Activated T-cell treated with anti-CD3 and anti-CD28 coated beads for 24 hours (primary cell): Measurements from ENCODE around the gene NCAPD2.
A peak's percentile ranks its signal among the peaks of the same experiment; 100 is the strongest.

ENCODE experiments used
- DNase-seq: peaks from one replicate; pipeline ENCODE4 v3.0.0-alpha.2; 2020; ENCODE audit warnings: low read depth

NCAPD2 gene

DNA sequence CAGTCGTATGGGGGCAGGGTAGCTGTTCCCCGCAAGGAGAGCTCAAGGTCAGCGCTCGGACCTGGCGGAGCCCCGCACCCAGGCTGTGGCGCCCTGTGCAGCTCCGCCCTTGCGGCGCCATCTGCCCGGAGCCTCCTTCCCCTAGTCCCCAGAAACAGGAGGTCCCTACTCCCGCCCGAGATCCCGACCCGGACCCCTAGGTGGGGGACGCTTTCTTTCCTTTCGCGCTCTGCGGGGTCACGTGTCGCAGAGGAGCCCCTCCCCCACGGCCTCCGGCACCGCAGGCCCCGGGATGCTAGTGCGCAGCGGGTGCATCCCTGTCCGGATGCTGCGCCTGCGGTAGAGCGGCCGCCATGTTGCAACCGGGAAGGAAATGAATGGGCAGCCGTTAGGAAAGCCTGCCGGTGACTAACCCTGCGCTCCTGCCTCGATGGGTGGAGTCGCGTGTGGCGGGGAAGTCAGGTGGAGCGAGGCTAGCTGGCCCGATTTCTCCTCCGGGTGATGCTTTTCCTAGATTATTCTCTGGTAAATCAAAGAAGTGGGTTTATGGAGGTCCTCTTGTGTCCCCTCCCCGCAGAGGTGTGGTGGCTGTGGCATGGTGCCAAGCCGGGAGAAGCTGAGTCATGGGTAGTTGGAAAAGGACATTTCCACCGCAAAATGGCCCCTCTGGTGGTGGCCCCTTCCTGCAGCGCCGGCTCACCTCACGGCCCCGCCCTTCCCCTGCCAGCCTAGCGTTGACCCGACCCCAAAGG lies 41.2 kb downstream of the NCAPD2 start:
- DNase-seq, result peak; percentile 66

GRCh38 chr12:6535697-6535946 lies 41.7 kb downstream of the NCAPD2 start:
- DNase-seq, result no peak

DNA sequence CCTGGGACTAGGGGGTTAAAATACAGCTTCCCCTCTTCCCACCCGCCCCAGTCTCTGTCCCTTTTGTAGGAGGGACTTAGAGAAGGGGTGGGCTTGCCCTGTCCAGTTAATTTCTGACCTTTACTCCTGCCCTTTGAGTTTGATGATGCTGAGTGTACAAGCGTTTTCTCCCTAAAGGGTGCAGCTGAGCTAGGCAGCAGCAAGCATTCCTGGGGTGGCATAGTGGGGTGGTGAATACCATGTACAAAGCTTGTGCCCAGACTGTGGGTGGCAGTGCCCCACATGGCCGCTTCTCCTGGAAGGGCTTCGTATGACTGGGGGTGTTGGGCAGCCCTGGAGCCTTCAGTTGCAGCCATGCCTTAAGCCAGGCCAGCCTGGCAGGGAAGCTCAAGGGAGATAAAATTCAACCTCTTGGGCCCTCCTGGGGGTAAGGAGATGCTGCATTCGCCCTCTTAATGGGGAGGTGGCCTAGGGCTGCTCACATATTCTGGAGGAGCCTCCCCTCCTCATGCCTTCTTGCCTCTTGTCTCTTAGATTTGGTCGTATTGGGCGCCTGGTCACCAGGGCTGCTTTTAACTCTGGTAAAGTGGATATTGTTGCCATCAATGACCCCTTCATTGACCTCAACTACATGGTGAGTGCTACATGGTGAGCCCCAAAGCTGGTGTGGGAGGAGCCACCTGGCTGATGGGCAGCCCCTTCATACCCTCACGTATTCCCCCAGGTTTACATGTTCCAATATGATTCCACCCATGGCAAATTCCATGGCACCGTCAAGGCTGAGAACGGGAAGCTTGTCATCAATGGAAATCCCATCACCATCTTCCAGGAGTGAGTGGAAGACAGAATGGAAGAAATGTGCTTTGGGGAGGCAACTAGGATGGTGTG lies 42.3 kb downstream of the NCAPD2 start:
- DNase-seq, result peak; percentile 11

GRCh38 chr12:6536894-6537579 lies 43.1 kb downstream of the NCAPD2 start:
- DNase-seq, result peak; percentile 13

DNA sequence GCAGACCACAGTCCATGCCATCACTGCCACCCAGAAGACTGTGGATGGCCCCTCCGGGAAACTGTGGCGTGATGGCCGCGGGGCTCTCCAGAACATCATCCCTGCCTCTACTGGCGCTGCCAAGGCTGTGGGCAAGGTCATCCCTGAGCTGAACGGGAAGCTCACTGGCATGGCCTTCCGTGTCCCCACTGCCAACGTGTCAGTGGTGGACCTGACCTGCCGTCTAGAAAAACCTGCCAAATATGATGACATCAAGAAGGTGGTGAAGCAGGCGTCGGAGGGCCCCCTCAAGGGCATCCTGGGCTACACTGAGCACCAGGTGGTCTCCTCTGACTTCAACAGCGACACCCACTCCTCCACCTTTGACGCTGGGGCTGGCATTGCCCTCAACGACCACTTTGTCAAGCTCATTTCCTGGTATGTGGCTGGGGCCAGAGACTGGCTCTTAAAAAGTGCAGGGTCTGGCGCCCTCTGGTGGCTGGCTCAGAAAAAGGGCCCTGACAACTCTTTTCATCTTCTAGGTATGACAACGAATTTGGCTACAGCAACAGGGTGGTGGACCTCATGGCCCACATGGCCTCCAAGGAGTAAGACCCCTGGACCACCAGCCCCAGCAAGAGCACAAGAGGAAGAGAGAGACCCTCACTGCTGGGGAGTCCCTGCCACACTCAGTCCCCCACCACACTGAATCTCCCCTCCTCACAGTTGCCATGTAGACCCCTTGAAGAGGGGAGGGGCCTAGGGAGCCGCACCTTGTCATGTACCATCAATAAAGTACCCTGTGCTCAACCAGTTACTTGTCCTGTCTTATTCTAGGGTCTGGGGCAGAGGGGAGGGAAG lies 43.9 kb downstream of the NCAPD2 start:
- peak; percentile 69 for DNase-seq

GRCh38 chr12:6538420-6539313 lies 44.8 kb downstream of the NCAPD2 start:
- peak; percentile 20 for DNase-seq

GRCh38 chr12:6539314-6539682 lies 45.4 kb downstream of the NCAPD2 start:
- DNase-seq, result peak; percentile 23

GRCh38 chr12:6539707-6540134 lies 45.8 kb downstream of the NCAPD2 start:
- no peak for DNase-seq

DNA sequence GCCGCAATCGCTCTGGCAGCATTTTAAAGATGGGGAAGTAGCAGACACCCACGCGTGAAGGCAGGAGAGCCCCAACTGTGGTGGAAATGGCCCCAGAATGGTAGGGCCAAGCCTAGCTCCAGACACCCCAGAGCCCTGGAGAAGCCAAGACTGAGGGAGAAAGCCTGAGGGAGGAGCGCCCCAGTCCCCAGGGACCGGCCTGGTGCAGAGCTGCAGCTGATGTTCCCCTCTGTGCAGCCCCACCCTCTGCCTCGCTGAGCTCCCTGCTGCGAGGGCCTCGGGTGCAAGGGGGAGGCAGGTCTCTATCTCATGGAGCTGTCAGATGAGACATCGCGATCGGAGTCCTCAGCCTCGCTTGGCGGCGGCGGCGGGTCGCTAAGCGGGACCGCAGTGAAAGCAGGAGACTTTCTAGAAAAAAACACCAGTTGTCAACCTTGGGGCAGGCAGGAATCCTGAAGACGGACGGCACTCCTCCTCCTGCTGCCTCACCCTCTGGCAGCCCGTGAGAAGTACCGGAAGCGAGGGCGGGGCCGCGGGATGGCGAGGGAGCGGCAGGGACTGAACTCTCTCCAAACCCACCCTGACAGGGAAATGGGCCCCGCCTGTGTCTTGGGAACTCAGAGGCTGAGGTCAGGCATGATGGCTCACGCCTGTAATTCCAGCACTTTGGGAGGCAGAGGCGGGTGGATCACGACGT lies 46.4 kb downstream of the NCAPD2 start:
- peak; percentile 44 for DNase-seq

- no peak for DNase-seq
These were observed 47.7 kb downstream of the NCAPD2 start for GRCh38 chr12:6541371-6542165.

GRCh38 chr12:6542209-6543009 lies 48.5 kb downstream of the NCAPD2 start:
- no peak for DNase-seq

GRCh38 chr12:6546016-6546415 lies 52.1 kb downstream of the NCAPD2 start:
- DNase-seq, result no peak

- no peak for DNase-seq
These were observed 53.7 kb downstream of the NCAPD2 start for GRCh38 chr12:6547566-6547965.

GRCh38 chr12:6547987-6548386 lies 54.1 kb downstream of the NCAPD2 start:
- DNase-seq, result no peak

DNA sequence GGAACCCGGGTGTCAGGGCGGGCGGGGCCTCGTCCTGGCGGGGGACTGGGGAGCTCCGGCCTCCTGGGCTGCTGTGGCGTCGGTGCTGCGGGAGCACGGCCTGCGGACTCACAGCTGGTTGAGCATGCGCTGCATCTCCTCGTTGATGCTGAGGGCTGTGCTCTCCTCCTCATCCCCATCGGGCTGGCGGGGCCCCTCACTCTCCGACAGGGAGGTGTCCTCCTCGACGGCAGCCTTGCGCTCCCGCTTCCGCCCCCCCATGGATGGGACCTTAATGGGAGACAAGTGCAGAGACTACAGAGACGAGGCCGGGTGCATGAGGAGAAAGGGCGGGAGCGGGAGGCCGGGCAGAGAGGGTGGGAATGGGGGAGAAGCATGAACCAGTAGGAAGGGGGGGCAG lies 54.7 kb downstream of the NCAPD2 start:
- no peak for DNase-seq

GRCh38 chr12:6548966-6549683 lies 55.2 kb downstream of the NCAPD2 start:
- DNase-seq, result no peak

- no peak for DNase-seq
These were observed 55.8 kb downstream of the NCAPD2 start for GRCh38 chr12:6549684-6550151.
